Activated naive CD8-positive, alpha-beta T cell treated with anti-CD3 and anti-CD28 coated beads for 36 hours (primary cell): Measurements from ENCODE around the gene NUFIP2. TPM values are rescaled to one million over a fixed set of nuclear protein-coding genes. Genes with fewer than 3 reads are reported as not detected.
"Not testable (repeated sequence)": the region's sequence is repeated elsewhere in the genome, so short reads cannot be mapped to it uniquely, and the experiment has no call there.

Experiments
- DNase-seq: peaks from one replicate; pipeline ENCODE4 v3.0.0; 2021
- H3K27ac Mint-ChIP-seq: one replicate; pipeline ENCODE4 v1.8.0; 2022; ENCODE audit warnings: mild to moderate bottlenecking, moderate library complexity, mixed read lengths
- H3K27me3 Mint-ChIP-seq: one replicate; pipeline ENCODE4 v1.8.0; 2022; ENCODE audit warnings: mild to moderate bottlenecking, mixed read lengths
- H3K36me3 Mint-ChIP-seq: one replicate; pipeline ENCODE4 v1.8.0; 2021; ENCODE audit warnings: mild to moderate bottlenecking, mixed read lengths
- H3K4me1 Mint-ChIP-seq: one replicate; pipeline ENCODE4 v1.8.0; 2021; ENCODE audit warnings: mixed read lengths
- H3K4me3 Mint-ChIP-seq: one replicate; pipeline ENCODE4 v1.8.0; 2022; ENCODE audit warnings: mild to moderate bottlenecking, moderate library complexity, mixed read lengths
- H3K9me3 Mint-ChIP-seq: one replicate; pipeline ENCODE4 v1.8.0; 2022; ENCODE audit warnings: mixed read lengths
- total RNA-seq, 2 experiments: library from RNA; stranded (reverse); gene quantifications; one replicate each; pipeline ENCODE4 v1.2.3, GENCODE V29; 2021

NUFIP2 gene
- 10 to 100 TPM; 65.6 to 67.2 TPM for total RNA-seq

GRCh38 chr17:29293890-29294579, at the start of gene NUFIP2:
NUFIP2 (minus strand) TSS chr17:29294148; CDS start chr17:29294059, 89 bp downstream.
- Mint-ChIP-seq H3K27me3 (peaks cover 5% of the 10 kb centered on the region), H3K9me3 (no peaks in the 10 kb centered on the region), H3K36me3 (peaks cover 33% of the 10 kb centered on the region), H3K4me1 (peaks cover 33% of the 10 kb centered on the region), H3K27ac (peak within 1 kb of the TSS; percentile 99), H3K4me3 (peak within 1 kb of the TSS; percentile 100)
- peak; percentile 98 for DNase-seq

- Mint-ChIP-seq H3K27ac (no peak overlapping the region), H3K9me3 (no peaks in the 10 kb centered on the region), H3K4me1 (no peaks in the 10 kb centered on the region), H3K4me3 (no peak overlapping the region), H3K27me3 (no peaks in the 10 kb centered on the region), H3K36me3 (no peaks in the 10 kb centered on the region)
- DNase-seq = no peak
These were observed 48.3 kb upstream of the NUFIP2 start for GRCh38 chr17:29342158-29342765.

GRCh38 chr17:29341726-29342125, 47.8 kb upstream of the NUFIP2 start:
- H3K36me3 Mint-ChIP-seq = no peaks in the 10 kb centered on the region
- H3K4me3 Mint-ChIP-seq = no peak overlapping the region
- no peak for DNase-seq
- no peaks in the 10 kb centered on the region for H3K27me3 Mint-ChIP-seq
- no peaks in the 10 kb centered on the region for H3K9me3 Mint-ChIP-seq
- H3K4me1 Mint-ChIP-seq = no peaks in the 10 kb centered on the region
- no peak overlapping the region for H3K27ac Mint-ChIP-seq

- DNase-seq, H3K4me3 Mint-ChIP-seq, H3K27ac Mint-ChIP-seq, H3K36me3 Mint-ChIP-seq, H3K9me3 Mint-ChIP-seq, H3K27me3 Mint-ChIP-seq, H3K4me1 Mint-ChIP-seq: not testable (repeated sequence)
These were observed 45.1 kb upstream of the NUFIP2 start for GRCh38 chr17:29339016-29339415.

- no peaks in the 10 kb centered on the region for H3K36me3 Mint-ChIP-seq
- no peaks in the 10 kb centered on the region for H3K27me3 Mint-ChIP-seq
- DNase-seq = no peak
- no peak overlapping the region for H3K4me3 Mint-ChIP-seq
- no peaks in the 10 kb centered on the region for H3K9me3 Mint-ChIP-seq
- no peaks in the 10 kb centered on the region for H3K4me1 Mint-ChIP-seq
- H3K27ac Mint-ChIP-seq = no peak overlapping the region
These were observed 37.7 kb upstream of the NUFIP2 start for GRCh38 chr17:29331708-29332085.

GRCh38 chr17:29331075-29331707, 37.2 kb upstream of the NUFIP2 start:
- Mint-ChIP-seq H3K27me3 (no peaks in the 10 kb centered on the region), H3K4me3 (no peak overlapping the region), H3K9me3 (no peaks in the 10 kb centered on the region), H3K4me1 (no peaks in the 10 kb centered on the region), H3K27ac (no peak overlapping the region), H3K36me3 (no peaks in the 10 kb centered on the region)
- DNase-seq = no peak

GRCh38 chr17:29327412-29327811, 33.5 kb upstream of the NUFIP2 start:
- Mint-ChIP-seq H3K4me1 (no peaks in the 10 kb centered on the region), H3K27ac (no peak overlapping the region), H3K9me3 (no peaks in the 10 kb centered on the region), H3K4me3 (no peak overlapping the region), H3K36me3 (no peaks in the 10 kb centered on the region), H3K27me3 (no peaks in the 10 kb centered on the region)
- no peak for DNase-seq

- no peak for DNase-seq
- no peaks in the 10 kb centered on the region for H3K27me3 Mint-ChIP-seq
- H3K36me3 Mint-ChIP-seq = no peaks in the 10 kb centered on the region
- no peaks in the 10 kb centered on the region for H3K4me1 Mint-ChIP-seq
- H3K4me3 Mint-ChIP-seq = no peak overlapping the region
- H3K9me3 Mint-ChIP-seq = no peaks in the 10 kb centered on the region
- H3K27ac Mint-ChIP-seq = no peak overlapping the region
These were observed 32.3 kb upstream of the NUFIP2 start for GRCh38 chr17:29326023-29326813.

- no peak for DNase-seq
- Mint-ChIP-seq H3K36me3 (no peaks in the 10 kb centered on the region), H3K27ac (no peak overlapping the region), H3K4me3 (no peak overlapping the region), H3K27me3 (no peaks in the 10 kb centered on the region), H3K9me3 (no peaks in the 10 kb centered on the region), H3K4me1 (no peaks in the 10 kb centered on the region)
These were observed 28.4 kb upstream of the NUFIP2 start for GRCh38 chr17:29322363-29322762.

GRCh38 chr17:29303386-29303785, 9.4 kb upstream of the NUFIP2 start:
- Mint-ChIP-seq H3K27ac (no peak overlapping the region), H3K4me3 (no peak overlapping the region)

GRCh38 chr17:29299031-29299430, 5.1 kb upstream of the NUFIP2 start:
- no peaks in the 10 kb centered on the region for H3K36me3 Mint-ChIP-seq
- H3K4me3 Mint-ChIP-seq = no peak overlapping the region
- DNase-seq = no peak

More at GRCh38 chr17:29303386-29303785, 9.4 kb upstream of the NUFIP2 start:
- no peaks in the 10 kb centered on the region for H3K36me3 Mint-ChIP-seq
- DNase-seq = no peak
- H3K27me3 Mint-ChIP-seq = no peaks in the 10 kb centered on the region
- H3K9me3 Mint-ChIP-seq = no peaks in the 10 kb centered on the region
- peaks cover 5% of the 10 kb centered on the region for H3K4me1 Mint-ChIP-seq

GRCh38 chr17:29295420-29295819, 1.5 kb upstream of the NUFIP2 start:
- no peak for DNase-seq
- Mint-ChIP-seq H3K9me3 (no peaks in the 10 kb centered on the region), H3K4me1 (peaks cover 27% of the 10 kb centered on the region), H3K36me3 (peaks cover 20% of the 10 kb centered on the region), H3K4me3 (peak overlapping the region; percentile 6), H3K27me3 (peaks cover 5% of the 10 kb centered on the region), H3K27ac (peak overlapping the region; percentile 4)

More at GRCh38 chr17:29299031-29299430, 5.1 kb upstream of the NUFIP2 start:
- Mint-ChIP-seq H3K27me3 (peaks cover 2% of the 10 kb centered on the region), H3K27ac (no peak overlapping the region), H3K9me3 (no peaks in the 10 kb centered on the region), H3K4me1 (peaks cover 12% of the 10 kb centered on the region)

- H3K27me3 Mint-ChIP-seq = peaks cover 5% of the 10 kb centered on the region
- peak overlapping the region; percentile 99 for H3K27ac Mint-ChIP-seq
- no peaks in the 10 kb centered on the region for H3K9me3 Mint-ChIP-seq
- peaks cover 28% of the 10 kb centered on the region for H3K4me1 Mint-ChIP-seq
- H3K4me3 Mint-ChIP-seq = peak overlapping the region; percentile 100
- peaks cover 29% of the 10 kb centered on the region for H3K36me3 Mint-ChIP-seq
- no peak for DNase-seq
These were observed 592 bp upstream of the NUFIP2 start for GRCh38 chr17:29294580-29294900.

GRCh38 chr17:29292992-29293889, 707 bp downstream of the NUFIP2 start:
- Mint-ChIP-seq H3K27ac (peak overlapping the region; percentile 99), H3K36me3 (peaks cover 40% of the 10 kb centered on the region), H3K9me3 (no peaks in the 10 kb centered on the region), H3K4me3 (peak overlapping the region; percentile 100), H3K27me3 (peaks cover 5% of the 10 kb centered on the region), H3K4me1 (peaks cover 40% of the 10 kb centered on the region)
- peak; percentile 68 for DNase-seq
